AML-193 (cell line): ENCODE results near the gene WDR4.
"Not testable (repeated sequence)": the region's sequence is repeated elsewhere in the genome, so short reads cannot be mapped to it uniquely, and the experiment has no call there.

Experiments
- DNase-seq, 2 experiments: peaks; one replicate each; lab custom pipeline; 2025; lab: John Stamatoyannopoulos, UW

WDR4 gene

GRCh38 chr21:42878993-42879787, at the start of gene WDR4:
TSS of gene WDR4 (minus strand) at chr21:42879539. CDS start at chr21:42879495, 44 bp downstream.
- DNase-seq: peak; percentile 78 to 88

DNA sequence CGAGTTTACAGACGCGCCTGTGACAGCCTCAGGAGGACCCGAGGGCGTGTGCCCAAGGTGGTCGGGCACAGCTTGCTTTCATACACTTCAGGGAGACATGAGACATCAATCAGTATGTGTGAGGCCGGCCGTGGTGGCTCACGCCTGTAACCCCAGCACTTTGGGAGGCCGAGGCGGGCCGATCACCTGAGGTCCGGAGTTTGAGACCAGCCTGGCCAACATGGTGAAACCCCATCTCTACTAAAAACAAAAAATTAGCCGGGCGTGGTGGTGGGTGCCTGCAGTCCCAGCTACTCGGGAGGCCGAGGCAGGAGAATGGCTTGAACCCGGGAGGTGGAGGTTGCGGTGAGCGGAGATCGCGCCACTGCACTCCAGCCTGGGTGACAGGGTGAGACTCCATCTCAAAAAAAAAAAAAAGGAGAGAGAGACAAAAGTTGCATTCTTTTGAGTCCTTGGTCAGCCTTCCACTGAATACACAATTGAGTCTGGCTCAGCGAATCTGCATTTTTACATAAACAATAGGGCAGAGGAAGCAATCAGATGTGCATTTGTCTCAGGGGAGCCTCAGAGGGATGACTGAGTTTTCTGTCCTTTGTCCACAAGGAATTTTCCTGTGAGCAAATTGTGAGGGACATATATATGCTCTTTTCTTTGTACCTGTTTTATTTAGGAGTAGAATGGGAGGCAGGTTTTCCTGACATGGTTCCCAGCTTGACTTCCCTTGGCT, 48.3 kb upstream of the WDR4 start:
- not testable (repeated sequence) for DNase-seq

GRCh38 chr21:42925114-42925926, 46.0 kb upstream of the WDR4 start, which contains the start of gene ERVH48-1:
TSS of gene ERVH48-1 (minus strand) at chr21:42925630. CDS start at chr21:42919006, 6,624 bp downstream.
- no peak for DNase-seq

- no peak for DNase-seq
These were observed 45.1 kb upstream of the WDR4 start for GRCh38 chr21:42924433-42924751.

DNA sequence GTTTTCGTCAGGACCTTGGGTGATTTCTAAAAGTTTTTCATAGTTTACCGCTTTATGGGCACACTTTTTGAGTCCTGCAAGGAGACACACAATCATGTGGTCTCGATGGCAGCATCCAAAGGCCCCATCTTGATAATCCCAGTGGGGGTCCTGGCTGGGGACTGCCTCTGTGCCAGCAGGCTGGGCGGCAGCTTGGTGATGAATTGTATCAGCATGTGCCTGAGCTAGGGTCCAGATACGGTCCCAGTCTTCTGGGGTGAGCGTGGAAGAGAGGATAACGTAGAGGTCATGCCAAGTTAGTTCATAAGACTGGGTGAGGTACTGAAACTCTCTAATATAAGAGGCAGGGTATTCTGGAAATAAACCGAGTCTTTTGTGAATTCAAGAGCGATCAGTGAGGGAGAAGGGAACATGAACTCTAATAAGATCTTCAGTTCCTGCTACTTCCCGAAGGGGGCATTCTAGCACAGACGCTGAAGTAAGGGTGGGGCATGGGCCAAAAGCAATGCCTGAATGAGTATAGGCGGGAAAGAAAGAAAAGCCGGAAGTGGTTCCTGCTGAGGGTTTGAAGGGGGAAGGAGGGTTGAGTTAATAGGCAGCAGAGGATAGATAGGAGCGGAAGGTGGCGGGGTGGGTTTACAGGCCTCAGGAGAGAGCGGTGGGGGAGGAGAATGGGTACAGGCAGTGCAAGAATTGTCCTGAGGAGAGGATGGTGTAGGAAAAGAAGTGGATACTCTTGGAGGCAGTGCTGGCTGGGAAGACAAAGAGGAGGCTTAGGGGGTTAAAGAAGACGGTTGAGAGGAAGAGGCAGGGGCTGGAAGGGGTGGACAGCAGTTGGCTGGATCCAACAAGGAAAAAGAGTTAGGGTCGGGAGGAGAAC, 44.5 kb upstream of the WDR4 start:
- peak; percentile 86 to 87 for DNase-seq

DNA sequence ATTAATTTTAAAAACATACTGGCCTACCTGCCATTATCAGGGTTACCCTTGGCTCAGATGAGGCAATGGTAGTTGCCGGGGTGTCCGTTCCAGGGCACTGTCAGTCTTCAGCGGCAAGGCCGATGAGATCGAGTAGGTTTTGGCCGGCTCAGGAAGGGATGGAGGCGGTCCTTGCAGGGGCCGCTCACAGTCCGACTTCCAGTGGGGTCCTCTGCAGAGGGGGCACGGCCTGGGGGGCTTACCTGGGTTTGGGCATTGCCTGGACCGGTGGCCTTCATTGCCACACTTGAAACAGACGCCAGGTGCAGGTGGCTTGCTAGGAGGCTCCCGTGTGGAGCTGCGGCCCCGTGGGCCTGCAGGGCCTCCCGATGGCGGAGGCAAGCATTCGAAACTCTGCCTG, 43.6 kb upstream of the WDR4 start:
- DNase-seq: no peak

- no peak for DNase-seq
These were observed 42.6 kb upstream of the WDR4 start for GRCh38 chr21:42921927-42922326.

DNA sequence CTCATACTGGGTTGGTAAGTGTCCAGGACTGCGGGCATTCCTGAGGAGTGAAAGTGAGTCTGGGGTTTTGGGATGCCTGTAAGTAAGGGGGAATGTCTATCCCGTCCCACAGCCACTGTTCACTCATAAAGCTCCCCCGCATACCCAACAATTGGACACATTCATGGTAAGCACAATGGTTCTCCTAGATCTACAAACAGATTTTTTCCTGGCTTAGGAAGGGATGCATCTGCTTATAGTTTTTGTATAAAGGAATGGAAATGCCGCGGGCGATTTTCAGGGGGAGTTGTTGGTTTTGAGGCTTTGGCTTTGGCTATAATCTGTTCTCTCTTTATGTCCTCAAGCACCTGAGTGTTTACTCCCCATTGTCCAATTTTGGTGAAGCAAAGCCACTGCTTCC, 39.0 kb upstream of the WDR4 start:
- no peak for DNase-seq

DNA sequence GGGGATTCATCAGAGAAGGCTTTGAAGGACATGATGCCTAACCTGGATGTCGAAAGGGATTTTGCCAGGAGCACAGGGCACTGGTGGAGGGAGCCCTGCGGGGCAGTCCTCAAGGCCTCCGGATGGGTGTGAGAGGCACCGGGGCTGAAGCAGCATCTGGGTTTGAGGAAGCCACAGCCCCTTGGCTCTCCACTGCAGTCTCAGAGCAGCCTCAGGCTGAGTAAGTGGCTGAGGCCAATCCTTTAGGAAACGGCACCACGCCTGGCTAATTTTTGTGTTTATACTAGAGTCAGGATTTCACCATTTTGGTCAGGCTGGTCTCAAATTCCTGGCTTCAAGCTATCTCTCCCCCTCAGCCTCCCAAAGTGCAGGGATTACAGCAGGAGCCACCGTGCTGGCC, 34.1 kb upstream of the WDR4 start:
- DNase-seq: no peak

DNA sequence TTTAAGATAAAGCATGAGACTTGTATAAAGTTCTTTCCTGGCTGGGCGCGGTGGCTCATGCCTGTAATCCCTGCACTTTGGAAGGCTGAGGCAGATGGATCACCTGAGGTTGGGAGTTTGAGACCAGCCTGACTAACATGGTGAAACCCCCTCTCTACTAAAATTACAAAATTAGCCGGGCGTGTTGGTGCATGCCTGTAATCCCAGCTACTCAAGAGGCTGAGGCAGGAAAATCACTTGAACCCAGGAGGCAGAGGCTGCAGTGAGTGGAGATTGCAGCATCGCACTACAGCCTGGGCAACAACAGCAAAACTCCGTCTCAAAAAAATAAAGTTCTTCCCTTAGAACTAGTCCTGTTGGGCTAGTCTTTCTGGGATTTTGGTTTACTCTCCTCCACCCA, 32.6 kb upstream of the WDR4 start:
- DNase-seq: not testable (repeated sequence)

DNA sequence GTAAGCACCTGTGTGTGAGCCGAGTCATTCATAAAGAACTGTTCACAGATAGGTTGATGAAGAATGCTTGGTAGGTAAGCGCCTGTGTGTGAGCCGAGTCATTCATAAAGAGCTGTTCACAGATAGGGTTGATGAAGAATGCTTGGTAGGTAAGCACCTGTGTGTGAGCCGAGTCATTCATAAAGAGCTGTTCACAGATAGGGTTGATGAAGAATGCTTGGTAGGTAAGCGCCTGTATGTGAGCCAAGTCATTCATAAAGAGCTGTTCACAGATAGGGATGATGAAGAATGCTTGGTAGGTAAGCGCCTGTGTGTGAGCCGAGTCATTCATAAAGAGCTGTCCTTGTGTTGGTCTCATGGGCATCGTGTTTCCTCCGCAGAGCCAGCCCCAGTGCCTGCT, 29.1 kb upstream of the WDR4 start:
- DNase-seq: not testable (repeated sequence)

DNA sequence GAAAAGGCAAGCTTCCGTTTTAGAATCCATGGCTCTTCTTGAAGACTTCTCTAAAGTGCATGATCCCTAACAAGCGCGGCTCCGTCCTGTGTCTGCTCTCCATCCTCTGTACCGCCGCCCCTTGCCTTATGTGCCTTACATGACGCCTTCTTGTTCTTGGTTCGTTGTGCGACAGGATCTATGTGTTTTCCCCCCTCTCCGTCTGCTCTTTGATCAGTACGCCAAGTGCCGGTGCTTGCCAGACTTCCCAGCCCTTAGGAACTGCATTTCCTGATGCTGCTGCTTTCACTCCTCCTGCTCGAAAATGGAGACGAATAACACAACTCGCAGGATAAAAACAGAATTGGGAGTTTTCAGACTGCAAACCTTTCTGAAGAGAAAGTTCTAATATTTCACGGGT, 26.9 kb upstream of the WDR4 start:
- DNase-seq: no peak

DNA sequence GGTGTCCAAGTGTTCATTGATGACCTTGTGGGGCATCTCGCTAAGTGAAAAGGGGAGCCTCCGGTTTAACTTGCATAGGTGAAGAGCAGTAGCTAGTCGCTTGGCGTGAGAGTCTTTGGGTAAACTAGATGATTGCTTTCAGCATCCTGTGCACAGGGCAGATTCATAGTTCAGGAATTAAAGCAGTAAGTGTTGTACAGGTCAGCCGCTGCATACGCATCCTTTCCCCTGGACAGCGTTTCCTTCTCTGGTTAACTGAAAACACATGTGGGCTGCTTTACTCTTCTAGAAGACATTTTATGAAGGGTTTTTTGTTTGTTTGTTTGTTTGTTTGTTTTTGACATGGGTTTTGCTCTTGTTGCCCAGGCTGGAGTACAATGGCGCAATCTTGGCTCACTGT, 25.9 kb upstream of the WDR4 start:
- DNase-seq: no peak

GRCh38 chr21:42903817-42904216, 24.5 kb upstream of the WDR4 start:
- no peak for DNase-seq

- DNase-seq: no peak
These were observed 21.1 kb upstream of the WDR4 start for GRCh38 chr21:42900446-42900845.

- DNase-seq: peak; percentile 93 to 95
These were observed 13.8 kb upstream of the WDR4 start, which contains the start of gene NDUFV3 for GRCh38 chr21:42892931-42893755. TSS of gene NDUFV3 (plus strand) at chr21:42893309. CDS start at chr21:42893334, 25 bp downstream.

DNA sequence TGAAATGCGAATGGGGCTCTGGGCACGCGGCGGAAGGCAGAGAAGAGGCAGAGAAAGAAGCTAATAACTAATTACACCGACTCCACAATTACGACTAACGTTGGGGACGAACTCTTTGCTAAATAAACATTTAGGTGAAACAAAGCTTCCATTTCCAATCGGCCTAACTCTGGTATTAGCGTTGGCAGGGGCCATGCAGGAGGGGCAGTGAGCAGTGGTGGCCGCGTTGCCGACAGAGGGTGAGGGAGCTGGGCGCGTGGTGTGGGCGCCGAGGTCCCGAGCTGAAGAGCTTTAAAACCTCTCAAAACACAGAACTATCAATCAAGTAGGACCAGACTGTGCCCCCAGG, 13.2 kb upstream of the WDR4 start:
- no peak for DNase-seq

DNA sequence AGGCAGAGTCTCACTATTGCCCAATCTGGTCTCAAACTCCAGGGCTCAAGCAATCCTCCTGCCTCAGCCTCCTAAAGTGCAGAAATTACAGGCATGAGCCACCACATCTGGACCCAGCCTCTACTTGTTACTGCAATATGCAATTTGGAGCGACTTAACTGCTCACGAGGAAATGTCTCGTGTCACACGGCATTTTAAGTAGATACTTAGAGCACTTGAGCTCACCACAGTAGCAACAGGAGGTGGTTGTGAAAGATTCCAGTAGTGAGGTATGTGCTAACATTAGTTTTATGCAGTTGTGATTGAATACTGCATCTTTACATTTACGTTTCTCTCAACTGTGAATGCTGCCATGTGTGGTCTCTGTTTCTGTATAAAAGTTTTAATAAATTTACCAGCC, 8.0 kb upstream of the WDR4 start:
- DNase-seq: no peak

DNA sequence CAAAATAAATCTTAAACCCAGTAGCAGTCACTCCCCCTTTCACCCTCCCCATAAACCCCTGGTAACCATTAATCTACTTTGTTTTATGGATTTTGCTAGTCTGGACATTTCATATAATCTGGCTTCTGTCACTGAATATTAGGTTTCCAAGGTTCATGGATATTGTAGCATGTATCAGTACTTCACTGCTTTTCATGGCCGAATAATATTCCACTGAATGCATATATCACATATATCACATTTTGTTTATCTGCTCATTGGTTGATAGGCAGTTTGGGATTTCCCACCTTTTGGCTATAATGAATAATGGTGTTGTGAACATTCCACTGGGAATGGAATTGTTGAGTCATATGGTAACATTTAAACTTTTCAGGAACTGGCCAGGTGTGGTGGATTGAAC, 4.6 kb upstream of the WDR4 start:
- no peak for DNase-seq

DNA sequence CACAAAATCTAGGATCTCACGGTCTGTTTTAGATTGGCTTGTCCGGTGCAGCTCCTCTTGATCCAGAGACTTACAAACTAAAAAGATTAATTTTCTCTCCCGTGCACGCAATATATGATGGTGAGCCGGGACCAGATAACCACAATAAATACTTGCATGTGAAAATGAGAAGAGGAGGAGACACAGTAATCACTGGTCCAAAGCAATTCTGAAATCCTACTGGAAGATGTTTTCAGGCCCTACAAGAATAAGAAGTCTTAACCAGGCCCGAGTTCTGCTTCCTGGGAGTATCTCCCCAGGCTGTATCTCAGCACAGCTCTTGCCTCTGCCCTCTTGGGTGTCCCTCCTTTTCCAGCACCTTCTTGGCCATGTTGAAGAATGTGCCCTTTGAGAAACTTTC, 1.0 kb upstream of the WDR4 start:
- no peak for DNase-seq

DNA sequence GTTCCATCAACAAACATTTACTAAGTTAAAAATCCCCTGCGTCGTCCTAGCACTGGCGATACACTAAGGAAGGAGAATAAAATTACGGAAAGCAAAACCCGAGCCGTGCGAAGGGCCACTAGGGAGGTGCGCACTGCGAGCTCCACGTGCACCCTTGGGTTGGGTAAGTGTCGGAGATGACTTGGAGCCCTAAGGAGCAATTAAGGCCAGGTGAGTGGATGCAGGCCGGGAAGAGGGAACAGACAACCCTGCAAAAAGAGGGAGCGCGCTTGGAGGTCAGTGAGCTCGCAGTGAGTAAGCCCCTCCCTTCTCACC, 704 bp downstream of the WDR4 start:
- DNase-seq: peak in 1 of 2 experiments; percentile 59
